LNCAP (cell line): ENCODE data around the gene GPR139.

ENCODE experiments used
- TF ChIP-seq, protein P1 (sequence below): fragments of 450-650 bp; IDR thresholded peaks from 2 replicates; pipeline ENCODE4 v1.5.1; 2017; ENCODE audit warnings: mild to moderate bottlenecking

The GPR139 gene

DNA sequence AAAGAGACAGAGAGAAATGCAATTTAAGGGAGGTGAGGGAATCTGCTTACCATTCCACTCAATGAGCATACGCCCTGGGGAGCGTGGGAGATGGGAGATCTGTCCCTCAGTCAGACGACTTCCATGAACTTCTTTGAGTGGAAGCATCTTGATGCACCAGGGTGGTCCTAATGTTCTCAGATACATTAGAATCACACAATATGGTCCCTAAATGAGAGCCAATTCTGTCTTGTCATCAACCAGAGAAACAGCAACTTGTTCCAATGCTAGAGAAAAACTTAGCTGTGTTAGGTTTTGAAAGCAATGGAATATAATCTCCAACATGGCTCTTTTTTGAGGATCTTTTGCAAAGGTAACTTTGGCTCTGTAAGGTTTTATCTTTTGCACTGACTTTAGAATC, 44.1 kb downstream of the GPR139 start:
- TF ChIP-seq, protein P1, sequence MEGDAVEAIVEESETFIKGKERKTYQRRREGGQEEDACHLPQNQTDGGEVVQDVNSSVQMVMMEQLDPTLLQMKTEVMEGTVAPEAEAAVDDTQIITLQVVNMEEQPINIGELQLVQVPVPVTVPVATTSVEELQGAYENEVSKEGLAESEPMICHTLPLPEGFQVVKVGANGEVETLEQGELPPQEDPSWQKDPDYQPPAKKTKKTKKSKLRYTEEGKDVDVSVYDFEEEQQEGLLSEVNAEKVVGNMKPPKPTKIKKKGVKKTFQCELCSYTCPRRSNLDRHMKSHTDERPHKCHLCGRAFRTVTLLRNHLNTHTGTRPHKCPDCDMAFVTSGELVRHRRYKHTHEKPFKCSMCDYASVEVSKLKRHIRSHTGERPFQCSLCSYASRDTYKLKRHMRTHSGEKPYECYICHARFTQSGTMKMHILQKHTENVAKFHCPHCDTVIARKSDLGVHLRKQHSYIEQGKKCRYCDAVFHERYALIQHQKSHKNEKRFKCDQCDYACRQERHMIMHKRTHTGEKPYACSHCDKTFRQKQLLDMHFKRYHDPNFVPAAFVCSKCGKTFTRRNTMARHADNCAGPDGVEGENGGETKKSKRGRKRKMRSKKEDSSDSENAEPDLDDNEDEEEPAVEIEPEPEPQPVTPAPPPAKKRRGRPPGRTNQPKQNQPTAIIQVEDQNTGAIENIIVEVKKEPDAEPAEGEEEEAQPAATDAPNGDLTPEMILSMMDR = no peak

DNA sequence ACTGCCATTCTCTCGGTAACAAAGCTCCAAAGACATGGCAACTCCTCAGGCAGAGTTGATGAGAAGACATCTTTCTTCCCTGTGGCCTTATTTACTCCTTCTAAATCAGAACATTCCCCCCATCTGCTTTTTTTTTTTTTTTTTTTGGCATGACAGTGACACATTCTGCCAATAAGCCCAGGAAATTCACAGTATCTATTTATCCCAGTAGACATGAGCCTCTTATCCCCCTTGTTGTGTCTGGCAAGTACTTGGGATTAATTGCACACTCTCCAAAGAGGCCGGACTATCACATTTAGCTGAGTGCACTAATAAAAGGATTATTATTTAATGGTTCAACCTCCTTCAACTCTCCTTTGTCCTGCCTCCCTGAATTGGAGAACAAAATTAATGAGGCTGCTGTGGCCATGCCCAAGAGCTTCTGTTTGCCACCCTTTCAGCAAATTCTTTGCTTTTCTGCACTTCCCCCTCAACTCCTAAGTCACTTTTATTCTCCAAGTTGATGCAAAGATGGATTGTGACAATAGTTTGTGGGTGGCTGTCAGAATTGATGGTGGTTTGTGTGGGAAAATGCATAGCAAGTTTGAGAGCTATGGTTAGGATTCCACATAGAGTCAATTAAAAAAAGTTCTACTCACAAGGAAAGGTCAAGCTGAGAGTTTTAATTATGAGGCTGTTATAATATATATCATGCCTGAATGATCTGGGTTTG, 47.2 kb downstream of the GPR139 start:
- TF ChIP-seq, protein P1 = no peak

DNA sequence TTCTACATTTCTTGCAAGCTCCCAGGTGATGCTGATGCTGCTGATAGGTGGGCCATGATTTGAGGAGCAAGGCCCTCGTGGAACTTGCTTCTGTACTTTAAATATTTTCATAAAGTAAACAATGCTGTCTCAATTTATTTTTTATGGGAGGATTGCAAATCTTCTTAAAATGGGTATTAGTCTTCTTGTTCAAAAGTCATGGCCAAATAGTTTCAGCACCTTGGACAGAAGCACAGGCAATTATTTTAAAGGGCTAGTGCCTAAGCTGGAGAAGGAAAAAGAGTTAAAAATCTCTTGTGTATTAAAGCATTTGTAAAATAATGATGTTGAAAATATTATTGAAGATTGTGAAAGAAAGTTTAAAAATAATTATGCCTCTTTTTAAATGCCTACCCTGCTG, 50.5 kb downstream of the GPR139 start:
- TF ChIP-seq, protein P1 = no peak

DNA sequence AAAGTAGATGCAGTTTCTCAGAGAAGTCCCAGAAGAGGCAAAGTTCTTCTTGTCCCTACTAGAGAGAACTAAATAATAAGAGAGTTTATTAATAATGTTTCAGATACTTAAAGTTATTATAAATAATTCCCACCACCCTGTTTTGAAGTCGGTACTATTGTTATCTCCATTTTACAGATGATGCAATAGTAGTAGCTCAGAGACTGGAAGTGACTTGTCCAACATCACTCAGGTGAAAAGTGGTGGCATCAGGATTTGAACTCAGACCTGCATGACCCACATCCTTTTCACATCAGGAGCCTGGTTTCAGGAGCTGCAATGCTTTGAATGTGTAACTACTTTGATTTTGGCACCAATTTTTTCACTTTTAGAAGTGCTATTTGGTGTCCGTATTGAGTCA, 52.7 kb downstream of the GPR139 start:
- TF ChIP-seq, protein P1 = no peak

DNA sequence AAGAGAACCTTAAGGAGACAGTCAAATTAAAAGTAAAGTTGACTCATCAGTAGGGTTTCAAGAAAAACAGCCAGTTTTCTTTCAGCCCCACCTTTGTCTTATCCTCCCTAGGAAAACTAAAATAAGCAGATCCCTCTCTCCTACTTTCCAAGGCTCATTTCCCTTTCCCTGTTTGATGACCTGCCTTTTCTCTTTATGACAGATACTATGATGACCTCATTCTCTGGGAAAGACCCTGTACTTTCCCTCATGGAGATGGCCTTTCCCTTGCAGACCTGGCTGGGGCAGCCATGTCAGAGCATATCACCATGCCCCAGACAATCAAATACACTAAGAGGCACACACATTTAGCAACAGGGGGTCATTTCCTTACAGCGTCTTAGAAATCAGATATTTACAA, 53.6 kb downstream of the GPR139 start:
- TF ChIP-seq, protein P1 = no peak

DNA sequence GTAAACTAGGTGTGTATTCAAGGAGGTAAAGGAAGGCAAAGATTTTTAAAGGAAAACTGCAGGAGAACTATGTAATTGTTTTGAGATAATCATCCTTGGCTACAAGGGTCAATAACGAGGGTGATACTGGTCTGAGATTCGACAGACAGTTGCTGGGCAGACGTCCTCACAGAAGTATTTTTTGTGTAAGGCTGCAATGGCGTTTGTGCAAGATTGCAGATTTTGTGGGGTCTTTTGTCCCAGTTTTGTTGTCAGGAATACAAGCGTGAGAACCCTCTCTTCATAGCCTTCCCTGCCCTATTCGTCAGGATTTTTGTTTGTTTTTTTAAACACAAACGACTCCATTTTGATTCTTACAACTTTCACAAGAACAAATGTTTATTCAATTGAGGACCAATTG, 57.5 kb downstream of the GPR139 start:
- TF ChIP-seq, protein P1 = no peak

DNA sequence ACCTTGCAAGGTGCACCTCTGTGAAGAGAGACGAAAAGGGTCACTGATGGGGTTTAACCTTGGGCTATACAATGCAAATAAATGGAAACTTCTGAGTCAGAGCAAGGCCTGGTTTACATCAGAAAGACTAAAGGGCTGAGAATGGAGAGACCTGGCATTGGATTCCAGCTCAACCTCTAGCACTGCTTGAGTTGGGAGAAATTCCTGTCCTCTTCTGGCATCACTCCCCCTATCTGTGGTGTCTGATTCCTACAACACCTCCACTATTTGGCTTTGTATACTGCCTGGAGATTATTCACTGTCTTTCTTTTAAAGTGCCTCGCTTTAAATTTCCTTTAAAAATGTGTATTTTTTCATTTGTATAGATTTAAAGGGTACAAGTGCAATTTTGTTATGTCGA, 68.8 kb downstream of the GPR139 start:
- TF ChIP-seq, protein P1 = no peak; the same call in 1 of the 2 replicates

DNA sequence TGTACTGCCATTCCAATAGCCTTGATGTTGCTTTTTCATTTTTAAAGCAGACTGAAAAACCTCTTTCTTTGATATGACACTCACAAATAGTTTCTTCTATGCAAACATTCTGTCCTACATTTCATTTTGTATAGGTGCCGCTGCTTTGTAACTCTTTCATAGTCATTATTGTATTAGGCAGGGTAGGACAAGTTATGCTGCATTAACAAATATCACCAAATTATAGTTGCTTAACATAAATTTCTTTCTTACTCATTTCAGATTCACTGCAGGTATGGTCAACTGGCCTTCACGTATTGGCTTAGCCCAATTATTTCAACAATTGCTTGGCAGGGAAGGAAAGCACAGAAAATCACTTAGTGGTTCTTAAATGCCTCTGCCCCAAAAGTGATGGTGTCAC, 70.8 kb downstream of the GPR139 start:
- TF ChIP-seq, protein P1 = no peak
